Measurements from ENCODE around the gene CBX3.
"Not testable (repeated sequence)": the region's sequence is repeated elsewhere in the genome, so short reads cannot be mapped to it uniquely, and the experiment has no call there.

The CBX3 gene

DNA sequence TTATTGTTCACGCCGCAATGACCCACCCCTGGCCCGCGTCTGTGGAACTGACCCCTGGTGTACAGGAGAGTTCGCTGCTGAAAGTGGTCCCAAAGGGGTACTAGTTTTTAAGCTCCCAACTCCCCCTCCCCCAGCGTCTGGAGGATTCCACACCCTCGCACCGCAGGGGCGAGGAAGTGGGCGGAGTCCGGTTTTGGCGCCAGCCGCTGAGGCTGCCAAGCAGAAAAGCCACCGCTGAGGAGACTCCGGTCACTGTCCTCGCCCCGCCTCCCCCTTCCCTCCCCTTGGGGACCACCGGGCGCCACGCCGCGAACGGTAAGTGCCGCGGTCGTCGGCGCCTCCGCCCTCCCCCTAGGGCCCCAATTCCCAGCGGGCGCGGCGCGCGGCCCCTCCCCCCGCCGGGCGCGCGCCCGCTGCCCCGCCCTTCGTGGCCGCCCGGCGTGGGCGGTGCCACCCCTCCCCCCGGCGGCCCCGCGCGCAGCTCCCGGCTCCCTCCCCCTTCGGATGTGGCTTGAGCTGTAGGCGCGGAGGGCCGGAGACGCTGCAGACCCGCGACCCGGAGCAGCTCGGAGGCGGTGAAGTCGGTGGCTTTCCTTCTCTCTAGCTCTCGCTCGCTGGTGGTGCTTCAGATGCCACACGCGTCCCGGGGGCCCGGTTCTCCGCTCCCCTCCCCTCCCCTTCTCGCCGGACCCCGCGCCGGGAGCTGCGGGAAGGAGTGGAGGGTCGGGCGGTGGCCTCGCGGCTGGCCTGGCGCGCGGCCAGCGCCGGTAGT lies at the start of gene CBX3:
CBX3 (plus strand) TSS at position 499 of the 772 bp plus-strand sequence. CDS start 1,254 bp downstream, outside the sequence.
- peak; percentile 94 for DNase-seq

DNA sequence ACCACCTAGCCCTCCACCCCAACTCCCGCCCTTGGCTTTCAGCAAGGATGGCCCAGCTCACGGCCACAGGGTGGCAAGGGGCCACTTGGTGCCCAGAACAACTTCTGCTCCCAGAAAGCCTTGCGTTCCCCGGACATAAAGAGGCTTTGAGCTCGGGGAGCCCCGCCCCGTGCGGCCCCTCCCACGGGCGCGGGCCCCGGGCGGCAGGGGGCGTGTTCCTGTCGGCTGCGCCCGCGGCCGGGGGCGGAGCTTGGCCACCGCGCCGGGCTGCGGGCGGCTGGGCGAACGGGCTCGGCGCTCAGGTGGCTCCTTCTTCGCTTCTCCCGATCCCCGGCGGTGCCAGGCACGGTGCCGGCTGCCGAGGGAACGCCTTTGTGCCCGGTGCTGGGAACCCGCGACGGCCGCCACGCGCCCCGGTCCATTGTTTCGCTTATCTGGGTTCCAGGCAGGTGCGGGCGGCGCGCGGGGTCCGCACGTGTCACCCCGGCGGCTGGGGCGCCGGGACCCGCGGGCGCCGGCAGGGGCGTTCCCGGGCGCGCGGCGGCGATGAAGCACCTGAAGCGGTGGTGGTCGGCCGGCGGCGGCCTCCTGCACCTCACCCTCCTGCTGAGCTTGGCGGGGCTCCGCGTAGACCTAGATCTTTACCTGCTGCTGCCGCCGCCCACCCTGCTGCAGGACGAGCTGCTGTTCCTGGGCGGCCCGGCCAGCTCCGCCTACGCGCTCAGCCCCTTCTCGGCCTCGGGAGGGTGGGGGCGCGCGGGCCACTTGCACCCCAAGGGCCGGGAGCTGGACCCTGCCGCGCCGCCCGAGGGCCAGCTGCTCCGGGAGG lies 49.4 kb upstream of the CBX3 start, which contains the start of gene NFE2L3:
NFE2L3 (plus strand) TSS at position 246 of the 829 bp plus-strand sequence; CDS start at position 547, 301 bp downstream.
- peak; percentile 85 for DNase-seq

DNA sequence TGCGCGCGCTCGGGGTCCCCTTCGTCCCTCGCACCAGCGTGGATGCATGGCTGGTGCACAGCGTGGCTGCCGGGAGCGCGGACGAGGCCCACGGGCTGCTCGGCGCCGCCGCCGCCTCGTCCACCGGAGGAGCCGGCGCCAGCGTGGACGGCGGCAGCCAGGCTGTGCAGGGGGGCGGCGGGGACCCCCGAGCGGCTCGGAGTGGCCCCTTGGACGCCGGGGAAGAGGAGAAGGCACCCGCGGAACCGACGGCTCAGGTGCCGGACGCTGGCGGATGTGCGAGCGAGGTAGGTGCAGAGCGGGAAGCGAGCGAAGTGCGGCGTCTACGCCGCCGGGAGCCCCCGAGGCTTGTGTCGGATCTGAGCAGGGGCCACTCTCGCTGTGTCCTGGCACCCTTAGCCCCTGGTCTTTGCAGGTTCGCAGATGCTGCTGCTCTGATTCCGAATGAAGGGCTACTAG lies 48.7 kb upstream of the CBX3 start:
- DNase-seq: not testable (repeated sequence)

DNA sequence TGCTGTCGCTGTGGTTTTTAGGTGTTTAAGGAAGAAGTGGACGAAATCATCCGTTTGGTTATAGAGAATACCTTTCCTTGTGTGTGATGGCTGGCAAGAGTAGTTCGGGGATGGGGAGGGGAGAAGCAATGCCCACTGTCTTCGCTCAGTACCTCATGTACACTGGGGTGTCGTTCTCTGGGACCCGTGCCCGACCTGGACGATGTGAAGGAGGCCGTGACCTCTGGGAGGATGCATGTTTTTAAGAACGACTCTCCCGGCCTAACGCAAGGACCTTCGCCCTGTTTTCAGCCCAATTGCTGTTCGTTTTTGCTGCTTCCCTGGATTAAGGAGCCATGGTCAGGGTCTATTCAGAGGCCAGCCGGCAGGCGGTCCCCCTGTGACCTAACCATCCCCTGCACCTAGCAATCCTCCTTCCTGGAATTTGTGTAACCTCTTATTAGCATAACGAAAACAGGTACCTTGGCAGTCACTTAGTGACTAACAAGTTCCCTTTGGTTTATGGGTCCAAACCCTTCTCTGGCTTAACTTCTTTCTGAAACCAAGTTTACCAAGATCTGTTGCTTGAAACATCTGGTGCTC lies 48.2 kb upstream of the CBX3 start:
- DNase-seq: peak; percentile 38

DNA sequence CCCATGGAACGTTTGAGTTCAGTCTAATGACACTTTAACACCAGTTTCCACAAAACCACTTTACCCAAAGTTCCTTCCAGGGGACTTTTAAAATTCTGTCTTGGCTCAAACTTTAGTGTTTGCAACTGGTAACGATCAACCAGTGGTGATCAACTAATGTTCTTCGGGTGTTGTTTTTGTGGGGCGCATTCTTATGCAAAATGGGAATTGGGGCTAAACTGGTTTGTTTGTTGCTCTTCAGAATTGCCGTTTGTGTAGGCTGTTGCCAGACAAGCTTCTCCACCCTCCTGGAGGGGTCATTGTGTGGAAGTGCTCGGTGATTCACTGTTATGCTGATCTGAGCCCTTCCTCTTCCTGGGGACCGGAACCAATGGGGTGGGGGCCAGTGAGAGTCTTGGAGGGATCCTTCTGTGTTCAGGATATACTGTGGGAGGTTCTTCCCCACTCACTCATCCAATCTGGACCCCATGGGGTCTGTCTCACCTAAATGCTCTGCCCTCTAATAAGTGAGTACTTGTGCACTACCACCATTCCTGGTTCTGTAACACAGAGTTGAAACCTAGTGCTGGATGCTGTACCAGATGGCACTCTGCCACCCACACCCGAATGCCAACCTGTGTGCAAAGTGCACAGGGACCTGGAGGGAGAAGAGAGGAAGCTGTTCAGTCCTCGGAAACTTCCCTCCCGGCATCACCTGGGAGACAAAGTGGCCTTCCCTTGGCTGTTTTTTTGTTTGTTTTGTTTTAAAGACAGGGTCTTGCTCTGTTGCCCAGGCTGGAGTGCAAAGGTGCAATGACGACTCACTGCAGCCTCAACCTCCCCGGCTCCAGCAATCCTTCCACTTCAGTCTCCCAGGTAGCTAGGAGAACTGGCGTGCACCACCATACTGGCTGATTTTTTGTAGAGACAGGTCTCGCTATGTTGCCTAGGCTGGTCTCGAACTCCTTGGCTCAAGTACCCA lies 47.4 kb upstream of the CBX3 start:
- peak; percentile 25 for DNase-seq

DNA sequence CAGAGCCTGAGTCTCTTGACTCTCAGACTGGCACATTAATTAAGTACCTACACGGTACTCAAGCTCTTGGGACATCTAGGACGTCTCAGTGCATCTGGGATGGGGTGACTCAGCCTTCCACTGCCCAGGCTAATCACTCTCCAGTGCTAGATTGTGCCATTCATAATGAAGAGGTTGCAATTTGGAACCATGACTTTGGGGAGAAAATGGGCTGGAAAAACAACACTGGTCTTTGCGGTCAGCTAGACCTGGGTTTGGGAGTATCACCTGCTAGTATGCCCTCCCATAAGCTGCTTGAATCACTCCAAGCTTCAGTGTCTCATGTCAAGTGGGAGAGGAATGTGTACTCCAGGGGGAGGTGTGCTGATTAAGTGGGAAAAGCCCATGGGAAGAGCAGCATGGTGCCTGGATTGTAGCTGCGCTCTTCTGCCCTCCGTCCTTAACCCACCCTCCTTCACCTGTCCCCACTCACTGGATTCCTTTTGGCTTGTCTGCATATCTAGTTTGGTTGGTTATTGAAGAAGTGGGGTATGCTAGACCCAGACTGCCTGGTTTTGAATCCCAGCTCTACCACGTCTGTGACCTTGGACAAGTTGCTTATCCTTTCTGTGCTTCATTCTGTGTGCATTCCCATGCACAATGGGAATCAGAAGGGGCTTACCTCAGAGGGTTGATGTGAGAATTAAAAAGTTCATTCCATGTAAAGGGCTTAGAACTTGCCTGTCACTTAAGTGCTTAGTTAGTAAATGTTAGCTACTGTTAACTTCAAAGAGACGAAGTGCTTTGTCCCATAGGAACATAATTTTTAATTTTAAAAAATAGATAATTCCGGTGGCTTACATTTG lies 45.8 kb upstream of the CBX3 start:
- DNase-seq: peak; percentile 38

DNA sequence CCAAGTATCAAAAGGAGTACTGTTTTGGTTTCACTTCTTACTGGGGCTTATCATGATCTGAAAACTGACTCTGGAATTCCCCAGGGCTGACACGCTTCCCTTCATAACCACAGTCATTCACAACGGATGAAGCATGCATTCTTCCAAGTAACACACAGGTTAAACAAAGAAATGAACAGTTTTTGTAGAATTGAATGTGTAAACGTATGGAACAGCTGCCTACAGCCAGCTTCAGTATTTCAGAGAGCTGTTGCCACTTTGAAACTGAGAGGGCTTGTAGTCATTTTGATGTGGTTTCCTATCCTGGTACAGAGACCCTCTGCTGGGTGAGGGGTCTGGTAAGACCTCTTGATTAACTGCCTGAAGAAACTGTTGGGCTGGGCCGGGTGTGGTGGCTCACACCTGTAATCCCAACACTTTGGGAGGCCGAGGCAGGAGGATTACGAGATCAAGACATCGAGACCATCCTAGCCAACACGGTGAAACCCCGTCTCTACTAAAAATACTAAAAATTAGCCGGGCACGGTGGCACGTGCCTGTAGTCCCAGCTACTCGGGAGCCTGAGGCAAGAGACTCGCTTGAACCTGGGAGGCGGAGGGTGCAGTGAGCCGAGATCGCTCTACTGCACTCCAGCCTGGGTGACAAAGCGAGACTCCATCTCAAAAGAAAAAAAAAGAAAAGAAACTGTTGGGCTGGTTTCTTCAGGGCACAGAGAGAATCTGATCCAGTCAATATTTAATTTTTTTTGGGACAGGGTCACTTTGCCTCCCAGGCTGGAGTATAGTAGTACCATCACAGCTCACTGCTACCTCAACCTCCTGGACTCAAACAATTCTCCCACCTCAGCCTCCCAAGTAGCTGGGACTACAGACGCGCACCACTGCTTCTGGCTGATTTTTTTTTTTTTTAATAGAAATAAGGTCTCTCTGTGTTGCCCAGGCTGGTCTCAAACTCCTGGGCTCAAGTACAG lies 44.8 kb upstream of the CBX3 start:
- peak; percentile 76 for DNase-seq

DNA sequence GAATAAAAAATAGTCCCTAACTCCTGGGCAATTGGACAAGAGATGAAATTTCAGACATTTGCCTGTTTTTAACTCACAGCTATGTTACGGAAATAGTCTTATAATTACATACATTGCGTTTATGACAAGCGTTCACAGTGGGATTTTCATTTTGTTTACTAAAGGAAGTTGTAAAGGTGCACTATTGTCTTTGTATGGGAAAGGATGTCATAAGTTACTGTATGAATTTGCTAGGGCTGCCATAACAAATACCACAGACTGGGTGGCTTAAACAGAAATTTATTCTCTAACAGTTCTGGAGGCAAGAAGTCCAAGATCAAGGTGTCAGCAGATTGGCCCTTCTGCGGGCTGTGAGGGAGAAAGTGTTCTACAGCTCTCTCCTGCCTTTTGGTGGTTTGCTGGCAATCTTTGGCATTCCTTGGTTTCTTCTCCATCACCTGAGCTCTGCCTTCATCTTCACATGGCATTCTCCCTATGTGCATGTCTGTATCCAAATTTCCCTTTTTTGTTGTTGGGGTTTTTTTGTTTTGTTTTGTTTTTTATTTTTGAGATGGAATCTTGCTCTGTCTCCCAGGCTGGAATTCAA lies 43.9 kb upstream of the CBX3 start:
- DNase-seq: no peak

DNA sequence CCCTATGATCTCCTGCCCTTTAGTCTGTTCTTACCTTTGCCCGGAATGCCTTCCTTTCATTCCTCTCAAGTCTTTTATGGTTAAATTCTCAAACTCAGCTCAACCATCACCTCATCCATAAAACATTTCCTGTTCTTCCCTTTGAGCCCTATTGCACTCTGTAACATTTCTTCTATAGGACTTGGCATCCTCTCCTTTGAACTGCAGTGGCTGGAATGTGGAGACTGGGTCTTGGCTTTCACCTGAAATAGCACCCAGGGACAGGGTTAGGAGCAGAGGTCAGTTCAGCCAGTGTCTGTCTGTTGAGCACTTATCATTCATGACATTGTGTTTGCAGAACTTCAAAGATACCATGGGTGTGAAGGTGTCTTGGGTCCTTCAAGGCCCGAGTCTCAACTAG lies 42.3 kb upstream of the CBX3 start:
- no peak for DNase-seq

DNA sequence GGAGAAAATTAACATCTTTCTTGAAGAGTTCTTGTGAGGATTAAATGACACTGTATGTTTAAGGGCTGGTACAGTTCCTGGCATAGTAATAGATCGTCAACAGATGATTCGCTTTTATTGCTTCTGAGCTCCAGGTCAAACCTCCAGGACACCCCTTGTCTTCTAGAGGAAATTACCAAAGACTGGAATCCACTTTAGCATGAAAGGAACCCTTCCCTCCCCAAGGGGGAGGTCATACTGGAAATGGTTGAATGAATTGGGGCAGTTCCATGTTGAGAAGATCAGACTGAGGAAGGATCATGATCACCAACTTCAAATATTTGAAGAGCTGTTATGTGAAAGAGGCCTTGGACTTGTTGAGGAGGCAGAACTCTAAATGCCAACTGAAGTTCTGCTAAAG lies 40.6 kb upstream of the CBX3 start:
- no peak for DNase-seq

DNA sequence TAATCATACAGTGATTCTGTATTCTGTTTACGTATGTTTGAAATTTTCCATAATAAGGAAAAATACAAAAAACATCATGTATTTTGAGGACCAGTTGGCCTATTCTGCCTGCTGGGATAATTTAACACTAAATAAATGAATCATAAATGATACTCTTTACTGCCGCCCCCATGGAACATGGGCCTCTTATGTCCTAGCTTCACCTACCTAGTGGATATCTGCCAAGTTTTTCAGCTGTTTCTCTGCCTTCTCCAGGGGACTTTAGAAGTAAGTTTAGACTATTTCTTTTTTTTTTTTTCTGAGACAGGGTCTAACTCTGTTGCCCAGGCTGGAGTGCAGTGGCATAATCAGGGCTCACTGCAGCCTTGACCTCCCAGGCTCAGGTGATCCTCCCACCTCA lies 39.1 kb upstream of the CBX3 start:
- no peak for DNase-seq

DNA sequence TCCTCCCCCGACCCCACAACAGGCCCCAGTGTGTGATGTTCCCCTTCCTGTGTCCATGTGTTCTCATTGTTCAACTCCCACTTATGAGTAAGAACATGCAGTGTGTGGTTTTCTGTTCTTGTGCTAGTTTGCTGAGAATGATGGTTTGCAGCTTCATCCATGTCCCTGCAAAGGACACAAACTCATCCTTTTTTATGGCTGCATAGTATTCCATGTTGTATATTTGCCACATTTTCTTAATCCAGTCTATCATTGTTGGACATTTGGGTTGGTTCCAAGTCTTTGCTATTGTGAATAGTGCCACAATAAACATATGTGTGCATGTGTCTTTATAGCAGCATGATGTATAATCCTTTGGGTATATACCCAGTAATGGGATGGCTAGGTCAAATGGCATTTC lies 37.7 kb upstream of the CBX3 start:
- DNase-seq: not testable (repeated sequence)

DNA sequence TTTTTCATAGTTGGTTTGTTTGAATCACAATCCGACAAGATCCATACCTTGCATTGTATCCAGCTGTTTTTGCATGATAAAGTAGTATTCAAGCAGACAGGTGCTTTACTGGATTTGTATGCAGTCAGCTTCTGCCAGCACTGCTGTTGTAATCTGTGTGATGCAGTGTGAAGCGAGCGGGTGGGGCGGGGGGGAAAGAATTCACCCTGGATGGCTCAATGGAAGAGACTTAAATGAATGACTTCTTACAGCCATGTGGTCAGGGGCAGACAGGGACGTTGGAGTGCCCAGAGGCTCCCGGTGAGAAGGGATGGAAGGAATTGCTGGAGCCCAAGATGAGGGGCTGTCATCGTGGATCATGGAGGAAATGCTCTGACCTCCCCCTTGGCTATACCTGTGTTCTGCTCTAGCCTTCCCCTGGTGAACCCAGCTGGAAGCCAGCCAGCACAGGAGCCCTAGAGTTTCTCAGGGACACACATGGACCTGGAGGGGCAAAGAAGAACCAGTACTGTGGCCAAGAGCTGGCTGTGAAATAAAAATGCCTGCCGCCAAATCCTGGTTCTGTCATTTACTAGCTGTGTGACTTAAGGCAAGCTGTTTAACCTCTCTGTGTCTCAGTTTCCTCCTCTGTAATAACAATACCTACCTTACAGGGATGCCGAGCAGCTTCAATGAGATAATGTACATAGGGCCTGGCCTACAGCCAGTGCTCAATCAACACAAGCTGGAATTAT lies 35.4 kb upstream of the CBX3 start:
- DNase-seq: no peak

DNA sequence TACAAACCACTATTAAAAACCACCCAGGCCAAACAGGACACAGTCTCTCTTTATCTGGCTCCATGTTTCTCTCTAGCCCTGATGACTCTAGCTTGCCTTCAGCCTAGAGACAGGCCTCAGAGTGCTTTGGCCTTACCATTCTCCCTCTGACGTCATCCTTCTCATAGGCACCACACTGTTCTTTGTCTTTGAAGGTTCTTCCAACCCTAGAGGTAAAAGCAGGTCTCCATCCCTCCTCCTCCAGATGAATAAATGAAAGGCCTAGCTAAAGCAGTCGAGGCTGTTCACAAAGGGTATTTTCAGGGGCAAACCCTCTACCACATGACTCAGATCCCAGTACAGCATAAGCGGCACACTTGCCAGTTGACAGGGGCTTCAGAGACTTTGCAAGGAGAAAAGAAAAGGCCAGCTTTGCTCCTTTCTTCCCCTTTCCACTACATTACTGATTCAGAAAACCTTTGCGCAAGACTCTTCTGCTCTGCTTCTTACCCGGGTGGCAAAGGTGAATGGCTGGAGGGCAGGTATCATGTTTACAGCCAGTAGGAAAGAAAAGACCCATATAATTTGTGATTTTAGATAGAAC lies 34.8 kb upstream of the CBX3 start:
- no peak for DNase-seq

DNA sequence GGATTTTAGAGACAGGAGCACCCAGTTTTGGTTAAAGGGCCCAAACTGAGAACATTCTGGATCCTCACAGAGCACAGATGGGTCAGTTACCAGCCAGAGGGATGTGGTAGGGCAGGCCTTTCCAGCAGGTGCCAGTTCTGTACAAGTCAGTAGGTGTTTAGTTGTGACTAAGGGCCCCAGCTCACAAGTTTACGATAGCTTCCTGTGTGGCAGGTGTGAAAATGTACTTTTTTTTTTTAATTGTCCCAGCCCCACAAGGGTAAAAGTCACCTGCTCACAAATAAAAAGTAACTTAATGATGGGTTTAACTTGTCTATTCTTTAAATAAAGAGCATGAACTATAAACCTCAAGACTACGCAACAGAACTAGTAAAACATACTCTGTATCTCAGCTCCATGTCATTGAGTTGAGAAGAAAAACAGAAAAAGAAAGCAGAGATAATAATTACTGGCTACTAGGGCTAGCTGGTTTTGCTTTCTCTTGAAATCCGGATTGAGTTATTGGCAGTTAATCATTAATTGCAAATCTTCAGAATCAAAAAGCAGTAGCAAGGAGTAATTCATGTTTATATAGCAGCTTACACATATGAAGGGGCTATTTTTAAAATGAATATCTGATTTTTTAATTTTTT lies 34.1 kb upstream of the CBX3 start:
- DNase-seq: no peak

DNA sequence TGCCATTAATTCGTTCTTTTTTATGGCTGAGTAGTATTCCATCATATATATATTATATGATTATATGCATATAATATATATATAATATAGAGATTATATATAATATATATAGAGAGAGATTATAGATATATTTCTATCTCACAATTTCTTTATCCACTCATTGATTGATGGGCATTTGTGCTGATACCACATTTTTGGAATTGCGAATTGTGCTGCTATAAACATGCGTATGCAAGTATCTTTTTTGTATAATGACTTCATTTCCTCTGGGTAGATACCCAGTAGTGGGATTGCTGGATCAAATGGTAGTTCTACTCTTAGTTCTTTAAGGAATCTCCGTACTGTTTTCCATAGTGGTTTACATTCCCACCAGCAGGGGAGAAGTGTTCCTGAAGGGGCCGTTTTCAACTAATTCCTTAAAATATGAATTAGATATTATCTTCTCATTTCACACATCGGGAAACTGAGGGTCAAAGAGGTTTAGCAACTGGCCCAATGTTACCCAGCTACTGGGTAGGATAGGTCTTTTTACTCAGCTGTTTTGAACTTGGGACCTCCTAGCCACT lies 33.0 kb upstream of the CBX3 start:
- no peak for DNase-seq

DNA sequence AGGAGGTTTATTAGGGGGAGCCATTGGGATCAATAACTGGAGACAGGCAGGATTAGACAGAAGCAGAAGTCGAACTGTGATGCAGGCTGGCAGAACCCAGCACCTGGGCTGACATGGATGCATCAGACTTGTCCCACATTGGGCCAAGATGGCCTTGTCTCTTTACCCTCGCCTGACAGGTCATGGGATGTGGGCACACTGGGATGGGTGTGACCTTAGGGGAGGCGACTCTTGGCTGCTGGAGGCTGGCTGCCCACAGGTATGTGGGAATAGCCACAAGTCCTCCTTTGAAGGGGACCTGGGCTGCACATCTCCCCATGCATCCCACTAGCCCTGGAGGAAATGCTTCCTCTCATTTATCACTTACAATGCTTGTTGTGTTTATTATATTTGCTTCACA lies 32.3 kb upstream of the CBX3 start:
- DNase-seq: no peak

DNA sequence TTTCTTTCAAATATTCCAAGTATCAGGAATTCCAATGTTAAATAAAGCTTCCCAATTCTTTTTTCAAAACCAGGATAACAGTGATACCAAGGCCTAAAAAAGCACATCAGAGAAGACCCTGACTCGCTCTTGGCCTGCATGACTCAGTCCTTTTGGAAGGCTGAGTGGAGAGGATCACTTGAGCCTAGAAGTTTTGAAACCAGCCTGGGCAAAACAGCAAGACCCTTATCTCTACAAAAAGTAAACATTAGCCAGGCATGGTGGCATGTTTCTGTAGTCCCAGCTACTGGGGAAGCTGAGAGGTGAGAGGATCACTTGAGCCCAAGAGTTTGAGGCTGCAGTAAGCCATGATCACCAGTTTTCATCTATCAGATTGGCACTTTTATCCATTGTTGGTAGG lies 30.9 kb upstream of the CBX3 start:
- no peak for DNase-seq
